Prostate gland (tissue), 2 donors: ENCODE results near the gene SIDT1.

ENCODE experiments used
- POLR2A ChIP-seq: fragments of 450-650 bp; IDR thresholded peaks from one replicate; pipeline ENCODE4 v1.6.1; 2016; ENCODE audit warnings: antibody characterized with exemption, mild to moderate bottlenecking
- POLR2AphosphoS5 ChIP-seq: sonication (generic); formaldehyde crosslinking; IDR thresholded peaks from one replicate; pipeline ENCODE4 v1.6.1; 2017; ENCODE audit warnings: antibody characterized with exemption
- TF ChIP-seq, protein P1 (sequence below), 4 experiments: fragments of 200-600 bp in 2 of 4; fragments of 450-650 bp in 2 of 4; sonication (generic) in 2 of 4; IDR thresholded peaks; 1 replicate in 3 of 4; 2 replicates in 1 of 4; pipeline ENCODE4 v1.5.1; 2016 to 2019; ENCODE audit warnings: antibody characterized with exemption in 4 of 4, mild to moderate bottlenecking in 2 of 4, moderate library complexity in 2 of 4

DNA sequence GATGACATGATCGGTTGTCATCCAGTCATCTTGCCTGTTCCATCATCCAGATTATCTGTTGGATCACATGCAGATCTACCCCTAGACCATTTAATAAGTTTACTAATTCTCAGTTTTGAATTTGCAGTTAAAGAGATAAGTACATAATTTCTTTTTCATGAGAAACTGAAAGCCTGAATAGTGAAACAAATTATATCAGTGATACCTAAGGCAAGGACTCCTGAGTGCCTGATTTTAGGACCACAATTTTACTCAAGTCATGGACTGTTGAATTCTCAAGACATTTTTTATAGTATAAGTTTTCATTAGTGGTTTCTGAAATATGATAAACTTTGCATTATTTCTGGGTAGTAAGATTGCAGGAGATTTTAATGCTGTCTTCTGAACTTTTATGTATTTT lies 13.2 kb downstream of the SIDT1 start:
- TF ChIP-seq, protein P1, sequence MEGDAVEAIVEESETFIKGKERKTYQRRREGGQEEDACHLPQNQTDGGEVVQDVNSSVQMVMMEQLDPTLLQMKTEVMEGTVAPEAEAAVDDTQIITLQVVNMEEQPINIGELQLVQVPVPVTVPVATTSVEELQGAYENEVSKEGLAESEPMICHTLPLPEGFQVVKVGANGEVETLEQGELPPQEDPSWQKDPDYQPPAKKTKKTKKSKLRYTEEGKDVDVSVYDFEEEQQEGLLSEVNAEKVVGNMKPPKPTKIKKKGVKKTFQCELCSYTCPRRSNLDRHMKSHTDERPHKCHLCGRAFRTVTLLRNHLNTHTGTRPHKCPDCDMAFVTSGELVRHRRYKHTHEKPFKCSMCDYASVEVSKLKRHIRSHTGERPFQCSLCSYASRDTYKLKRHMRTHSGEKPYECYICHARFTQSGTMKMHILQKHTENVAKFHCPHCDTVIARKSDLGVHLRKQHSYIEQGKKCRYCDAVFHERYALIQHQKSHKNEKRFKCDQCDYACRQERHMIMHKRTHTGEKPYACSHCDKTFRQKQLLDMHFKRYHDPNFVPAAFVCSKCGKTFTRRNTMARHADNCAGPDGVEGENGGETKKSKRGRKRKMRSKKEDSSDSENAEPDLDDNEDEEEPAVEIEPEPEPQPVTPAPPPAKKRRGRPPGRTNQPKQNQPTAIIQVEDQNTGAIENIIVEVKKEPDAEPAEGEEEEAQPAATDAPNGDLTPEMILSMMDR (IDR thresholded peaks at IDR 0.05): no peak
- TF ChIP-seq POLR2AphosphoS5: no peak
- TF ChIP-seq POLR2A: no peak
